Measurements from ENCODE around the gene SLC66A2.

The SLC66A2 gene

DNA sequence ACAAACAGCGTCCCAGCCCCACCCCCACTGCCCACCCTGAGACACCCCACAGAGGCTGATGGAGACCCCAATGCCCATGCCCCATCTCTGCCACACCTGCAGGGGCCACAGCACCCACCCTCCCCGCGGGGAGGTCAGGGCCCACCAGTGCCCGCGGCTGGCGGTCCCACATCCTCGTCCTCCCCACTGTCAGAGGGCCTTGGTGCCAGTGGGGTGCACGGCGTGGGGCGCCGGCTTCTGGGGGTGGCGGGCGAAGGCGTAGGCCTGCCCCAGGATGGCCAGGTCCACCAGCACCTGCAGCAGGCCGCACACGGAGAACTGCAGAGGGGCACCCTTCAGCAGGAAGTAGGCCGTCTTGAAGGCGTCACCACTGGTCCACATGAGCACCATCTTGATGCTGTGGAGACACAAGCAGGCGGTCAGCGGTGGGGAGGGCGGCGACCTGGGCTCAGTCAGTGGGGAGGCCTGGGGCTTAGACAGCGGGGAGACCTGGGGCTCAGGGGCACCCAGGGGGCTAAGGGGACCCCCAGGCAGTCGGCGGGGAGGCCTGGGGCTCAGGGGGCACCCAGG lies 47.6 kb downstream of the SLC66A2 start:
- Histone ChIP-seq H3K4me3 (ENCODE audit: low read length in 2 of 2) (no peak overlapping the region), H3K9ac (ENCODE audit: low read depth in 1 of 2, low read length in 2 of 2) (no peak overlapping the region), H3K27me3 (ENCODE audit: control insufficient read depth in 2 of 2, insufficient read depth in 2 of 2, low read length in 2 of 2) (no peaks in the 10 kb centered on the region), H3K36me3 (ENCODE audit: control insufficient read depth in 2 of 2, insufficient read depth in 2 of 2, low read length in 2 of 2) (peaks cover 14% of the 10 kb centered on the region in 2 donors), H3K27ac (ENCODE audit: low read depth in 2 of 2, low read length in 2 of 2) (no peak overlapping the region), H3K9me3 (ENCODE audit: control insufficient read depth in 2 of 2, low read length in 2 of 2) (peaks cover 0 to 3% of the 10 kb centered on the region in 2 donors), H3K4me1 (ENCODE audit: control insufficient read depth in 2 of 2, insufficient read depth in 2 of 2, low read length in 2 of 2) (no peaks in the 10 kb centered on the region)

- Histone ChIP-seq H3K9me3 (ENCODE audit: control insufficient read depth in 2 of 2, low read length in 2 of 2) (peaks cover 2 to 3% of the 10 kb centered on the region in 2 donors), H3K4me1 (ENCODE audit: control insufficient read depth in 2 of 2, insufficient read depth in 2 of 2, low read length in 2 of 2) (no peaks in the 10 kb centered on the region), H3K9ac (ENCODE audit: low read depth in 1 of 2, low read length in 2 of 2) (no peak overlapping the region), H3K27ac (ENCODE audit: low read depth in 2 of 2, low read length in 2 of 2) (no peak overlapping the region), H3K36me3 (ENCODE audit: control insufficient read depth in 2 of 2, insufficient read depth in 2 of 2, low read length in 2 of 2) (peaks cover 14% of the 10 kb centered on the region in 2 donors), H3K27me3 (ENCODE audit: control insufficient read depth in 2 of 2, insufficient read depth in 2 of 2, low read length in 2 of 2) (no peaks in the 10 kb centered on the region), H3K4me3 (ENCODE audit: low read length in 2 of 2) (no peak overlapping the region)
These were observed 48.3 kb downstream of the SLC66A2 start for GRCh38 chr18:79903071-79903635.

DNA sequence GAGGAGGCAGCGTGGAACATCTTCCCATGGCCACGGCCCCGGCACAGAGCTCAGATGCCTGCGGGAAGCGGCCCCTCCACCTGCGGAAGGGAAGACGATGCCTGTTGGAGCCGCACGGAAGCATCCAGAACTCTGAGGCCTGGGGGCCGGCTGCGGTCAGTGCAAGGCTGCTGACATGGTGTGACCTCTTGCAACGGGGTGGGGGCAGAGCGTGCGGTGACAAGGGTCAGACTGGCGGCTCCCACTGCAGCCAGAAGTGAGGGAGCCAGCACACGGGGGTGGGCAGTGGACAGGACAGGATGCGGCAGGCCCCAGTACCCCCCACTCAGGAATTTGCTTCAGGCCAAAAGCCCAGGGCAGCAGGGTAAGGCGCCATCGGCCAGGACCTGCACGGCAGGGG lies 48.8 kb downstream of the SLC66A2 start:
- no peak overlapping the region for H3K9ac ChIP-seq (ENCODE audit: low read depth in 1 of 2, low read length in 2 of 2)

GRCh38 chr18:79902075-79902474 lies 49.4 kb downstream of the SLC66A2 start:
- no peak overlapping the region for H3K27ac ChIP-seq (ENCODE audit: low read depth in 2 of 2, low read length in 2 of 2)
- H3K27me3 ChIP-seq (ENCODE audit: control insufficient read depth in 2 of 2, insufficient read depth in 2 of 2, low read length in 2 of 2): no peaks in the 10 kb centered on the region
- peaks cover 12 to 14% of the 10 kb centered on the region in 2 donors for H3K36me3 ChIP-seq (ENCODE audit: control insufficient read depth in 2 of 2, insufficient read depth in 2 of 2, low read length in 2 of 2)
- H3K9me3 ChIP-seq (ENCODE audit: control insufficient read depth in 2 of 2, low read length in 2 of 2): peaks cover 9% of the 10 kb centered on the region in 2 donors
- no peak overlapping the region for H3K9ac ChIP-seq (ENCODE audit: low read depth in 1 of 2, low read length in 2 of 2)
- no peak overlapping the region for H3K4me3 ChIP-seq (ENCODE audit: low read length in 2 of 2)
- H3K4me1 ChIP-seq (ENCODE audit: control insufficient read depth in 2 of 2, insufficient read depth in 2 of 2, low read length in 2 of 2): no peaks in the 10 kb centered on the region

More for the DNA sequence above, 48.8 kb downstream of the SLC66A2 start:
- H3K4me3 ChIP-seq (ENCODE audit: low read length in 2 of 2): no peak overlapping the region
- H3K4me1 ChIP-seq (ENCODE audit: control insufficient read depth in 2 of 2, insufficient read depth in 2 of 2, low read length in 2 of 2): no peaks in the 10 kb centered on the region
- H3K36me3 ChIP-seq (ENCODE audit: control insufficient read depth in 2 of 2, insufficient read depth in 2 of 2, low read length in 2 of 2): peaks cover 14% of the 10 kb centered on the region in 2 donors
- H3K9me3 ChIP-seq (ENCODE audit: control insufficient read depth in 2 of 2, low read length in 2 of 2): peaks cover 5 to 6% of the 10 kb centered on the region in 2 donors
- H3K27ac ChIP-seq (ENCODE audit: low read depth in 2 of 2, low read length in 2 of 2): no peak overlapping the region
- H3K27me3 ChIP-seq (ENCODE audit: control insufficient read depth in 2 of 2, insufficient read depth in 2 of 2, low read length in 2 of 2): no peaks in the 10 kb centered on the region

DNA sequence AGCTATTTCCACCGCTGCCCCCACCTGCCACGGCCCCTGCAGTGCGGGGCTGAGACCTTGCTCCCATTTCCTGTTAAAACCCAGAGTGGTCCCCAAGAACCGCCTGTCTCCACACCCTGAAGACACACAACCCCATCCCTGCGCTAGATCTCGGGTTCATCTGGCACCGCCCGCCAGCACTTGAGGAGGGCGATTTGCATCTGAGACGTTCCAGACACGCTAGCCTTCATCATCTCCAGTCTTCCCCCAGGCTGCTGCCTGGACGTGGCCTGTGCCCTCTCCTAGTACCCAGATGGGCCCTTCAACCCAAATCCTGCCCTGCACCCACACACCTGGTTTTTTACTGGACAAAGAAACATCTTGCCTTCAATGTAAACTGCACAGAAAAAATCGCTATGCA lies 49.8 kb downstream of the SLC66A2 start:
- Histone ChIP-seq H3K9ac (ENCODE audit: low read depth in 1 of 2, low read length in 2 of 2) (no peak overlapping the region), H3K9me3 (ENCODE audit: control insufficient read depth in 2 of 2, low read length in 2 of 2) (peaks cover 10 to 13% of the 10 kb centered on the region in 2 donors), H3K36me3 (ENCODE audit: control insufficient read depth in 2 of 2, insufficient read depth in 2 of 2, low read length in 2 of 2) (peaks cover 12 to 14% of the 10 kb centered on the region in 2 donors), H3K27me3 (ENCODE audit: control insufficient read depth in 2 of 2, insufficient read depth in 2 of 2, low read length in 2 of 2) (no peaks in the 10 kb centered on the region), H3K27ac (ENCODE audit: low read depth in 2 of 2, low read length in 2 of 2) (no peak overlapping the region), H3K4me3 (ENCODE audit: low read length in 2 of 2) (no peak overlapping the region), H3K4me1 (ENCODE audit: control insufficient read depth in 2 of 2, insufficient read depth in 2 of 2, low read length in 2 of 2) (no peaks in the 10 kb centered on the region)

GRCh38 chr18:79900610-79901570 lies 50.6 kb downstream of the SLC66A2 start:
- H3K27me3 ChIP-seq (ENCODE audit: control insufficient read depth in 2 of 2, insufficient read depth in 2 of 2, low read length in 2 of 2): no peaks in the 10 kb centered on the region
- no peak overlapping the region for H3K9ac ChIP-seq (ENCODE audit: low read depth in 1 of 2, low read length in 2 of 2)
- peaks cover 12 to 14% of the 10 kb centered on the region in 2 donors for H3K36me3 ChIP-seq (ENCODE audit: control insufficient read depth in 2 of 2, insufficient read depth in 2 of 2, low read length in 2 of 2)
- H3K27ac ChIP-seq (ENCODE audit: low read depth in 2 of 2, low read length in 2 of 2): no peak overlapping the region
- no peak overlapping the region for H3K4me3 ChIP-seq (ENCODE audit: low read length in 2 of 2)
- H3K4me1 ChIP-seq (ENCODE audit: control insufficient read depth in 2 of 2, insufficient read depth in 2 of 2, low read length in 2 of 2): no peaks in the 10 kb centered on the region
- peaks cover 13 to 15% of the 10 kb centered on the region in 2 donors for H3K9me3 ChIP-seq (ENCODE audit: control insufficient read depth in 2 of 2, low read length in 2 of 2)

DNA sequence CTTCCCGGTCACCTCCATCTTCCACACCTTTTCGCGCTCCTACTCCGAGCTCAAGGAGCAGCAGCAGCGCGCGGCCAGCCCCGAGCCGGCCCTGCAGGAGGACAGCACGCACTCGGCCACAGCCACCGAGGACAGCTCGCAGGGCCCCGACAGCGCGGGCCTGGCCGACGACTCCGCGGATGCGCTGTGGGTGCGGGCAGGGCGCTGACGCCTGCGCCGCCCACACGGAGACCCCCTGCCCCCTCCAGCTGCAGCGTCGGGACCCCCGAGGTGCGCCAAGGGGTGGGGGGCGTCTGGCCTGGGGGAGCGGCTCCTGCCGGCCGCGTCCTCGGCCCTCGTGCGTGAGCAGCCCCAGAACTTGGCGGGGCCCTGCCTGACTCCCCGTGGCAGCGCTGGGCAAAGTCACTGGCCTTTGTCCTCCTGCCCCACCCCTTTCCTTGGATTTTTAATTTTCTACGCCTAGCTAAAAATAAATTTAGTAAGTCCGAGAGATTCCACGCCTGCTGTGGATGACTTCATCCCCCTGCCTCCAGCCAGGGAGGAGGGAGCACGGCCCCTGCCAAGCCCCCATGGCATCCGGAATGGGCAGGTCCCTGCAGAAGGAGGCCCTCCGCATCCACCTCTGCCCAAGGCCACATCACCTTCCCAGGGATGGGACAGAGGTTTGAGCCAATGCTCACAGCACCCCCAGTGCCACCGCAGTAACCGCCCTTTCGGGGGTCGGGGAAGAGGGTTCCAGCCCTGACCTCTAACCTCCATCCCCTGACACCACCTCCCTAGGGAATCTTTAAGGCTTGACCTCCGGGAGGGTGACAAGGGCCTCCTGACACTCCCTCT lies 51.6 kb downstream of the SLC66A2 start:
- no peak overlapping the region for H3K9ac ChIP-seq (ENCODE audit: low read depth in 1 of 2, low read length in 2 of 2)
- H3K4me1 ChIP-seq (ENCODE audit: control insufficient read depth in 2 of 2, insufficient read depth in 2 of 2, low read length in 2 of 2): no peaks in the 10 kb centered on the region
- no peak overlapping the region for H3K4me3 ChIP-seq (ENCODE audit: low read length in 2 of 2)
- no peak overlapping the region for H3K27ac ChIP-seq (ENCODE audit: low read depth in 2 of 2, low read length in 2 of 2)
- no peaks in the 10 kb centered on the region for H3K27me3 ChIP-seq (ENCODE audit: control insufficient read depth in 2 of 2, insufficient read depth in 2 of 2, low read length in 2 of 2)
- peaks cover 12 to 14% of the 10 kb centered on the region in 2 donors for H3K36me3 ChIP-seq (ENCODE audit: control insufficient read depth in 2 of 2, insufficient read depth in 2 of 2, low read length in 2 of 2)
- peaks cover 15 to 21% of the 10 kb centered on the region in 2 donors for H3K9me3 ChIP-seq (ENCODE audit: control insufficient read depth in 2 of 2, low read length in 2 of 2)

DNA sequence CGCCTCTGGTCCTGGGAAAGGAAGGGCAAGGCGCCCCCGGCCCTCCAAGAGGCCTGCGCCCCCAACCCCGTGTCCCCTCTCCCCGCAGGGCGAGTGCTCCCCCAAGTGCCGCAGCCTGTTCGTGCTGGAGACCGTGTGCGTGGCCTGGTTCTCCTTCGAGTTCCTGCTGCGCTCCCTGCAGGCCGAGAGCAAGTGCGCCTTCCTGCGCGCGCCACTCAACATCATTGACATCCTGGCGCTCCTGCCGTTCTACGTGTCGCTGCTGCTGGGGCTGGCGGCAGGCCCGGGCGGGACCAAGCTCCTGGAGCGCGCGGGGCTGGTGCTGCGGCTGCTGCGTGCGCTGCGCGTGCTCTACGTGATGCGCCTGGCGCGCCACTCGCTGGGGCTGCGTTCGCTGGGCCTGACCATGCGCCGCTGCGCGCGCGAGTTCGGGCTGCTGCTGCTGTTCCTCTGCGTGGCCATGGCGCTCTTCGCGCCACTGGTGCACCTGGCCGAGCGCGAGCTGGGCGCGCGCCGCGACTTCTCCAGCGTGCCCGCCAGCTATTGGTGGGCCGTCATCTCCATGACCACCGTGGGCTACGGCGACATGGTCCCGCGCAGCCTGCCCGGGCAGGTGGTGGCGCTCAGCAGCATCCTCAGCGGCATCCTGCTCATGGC lies 52.4 kb downstream of the SLC66A2 start:
- H3K27ac ChIP-seq (ENCODE audit: low read depth in 2 of 2, low read length in 2 of 2): no peak overlapping the region
- peaks cover 15 to 21% of the 10 kb centered on the region in 2 donors for H3K9me3 ChIP-seq (ENCODE audit: control insufficient read depth in 2 of 2, low read length in 2 of 2)
- no peaks in the 10 kb centered on the region for H3K27me3 ChIP-seq (ENCODE audit: control insufficient read depth in 2 of 2, insufficient read depth in 2 of 2, low read length in 2 of 2)
- no peak overlapping the region for H3K9ac ChIP-seq (ENCODE audit: low read depth in 1 of 2, low read length in 2 of 2)
- H3K36me3 ChIP-seq (ENCODE audit: control insufficient read depth in 2 of 2, insufficient read depth in 2 of 2, low read length in 2 of 2): peaks cover 12 to 14% of the 10 kb centered on the region in 2 donors
- H3K4me1 ChIP-seq (ENCODE audit: control insufficient read depth in 2 of 2, insufficient read depth in 2 of 2, low read length in 2 of 2): no peaks in the 10 kb centered on the region
- no peak overlapping the region for H3K4me3 ChIP-seq (ENCODE audit: low read length in 2 of 2)

GRCh38 chr18:79897940-79898625 lies 53.4 kb downstream of the SLC66A2 start:
- Histone ChIP-seq H3K4me1 (ENCODE audit: control insufficient read depth in 2 of 2, insufficient read depth in 2 of 2, low read length in 2 of 2) (no peaks in the 10 kb centered on the region), H3K9ac (ENCODE audit: low read depth in 1 of 2, low read length in 2 of 2) (no peak overlapping the region), H3K27ac (ENCODE audit: low read depth in 2 of 2, low read length in 2 of 2) (no peak overlapping the region), H3K36me3 (ENCODE audit: control insufficient read depth in 2 of 2, insufficient read depth in 2 of 2, low read length in 2 of 2) (peaks cover 9 to 12% of the 10 kb centered on the region in 2 donors), H3K4me3 (ENCODE audit: low read length in 2 of 2) (no peak overlapping the region), H3K9me3 (ENCODE audit: control insufficient read depth in 2 of 2, low read length in 2 of 2) (peaks cover 19 to 28% of the 10 kb centered on the region in 2 donors), H3K27me3 (ENCODE audit: control insufficient read depth in 2 of 2, insufficient read depth in 2 of 2, low read length in 2 of 2) (no peaks in the 10 kb centered on the region)

Data from mucosa of rectum (tissue), 2 donors.